ENCODE results near the gene KLHL8. TPM values are rescaled to one million over a fixed set of nuclear protein-coding genes. Genes with fewer than 3 reads are reported as not detected.

The KLHL8 gene
- total RNA-seq, 1 experiment from 2014 or later, result 24.2 TPM

DNA sequence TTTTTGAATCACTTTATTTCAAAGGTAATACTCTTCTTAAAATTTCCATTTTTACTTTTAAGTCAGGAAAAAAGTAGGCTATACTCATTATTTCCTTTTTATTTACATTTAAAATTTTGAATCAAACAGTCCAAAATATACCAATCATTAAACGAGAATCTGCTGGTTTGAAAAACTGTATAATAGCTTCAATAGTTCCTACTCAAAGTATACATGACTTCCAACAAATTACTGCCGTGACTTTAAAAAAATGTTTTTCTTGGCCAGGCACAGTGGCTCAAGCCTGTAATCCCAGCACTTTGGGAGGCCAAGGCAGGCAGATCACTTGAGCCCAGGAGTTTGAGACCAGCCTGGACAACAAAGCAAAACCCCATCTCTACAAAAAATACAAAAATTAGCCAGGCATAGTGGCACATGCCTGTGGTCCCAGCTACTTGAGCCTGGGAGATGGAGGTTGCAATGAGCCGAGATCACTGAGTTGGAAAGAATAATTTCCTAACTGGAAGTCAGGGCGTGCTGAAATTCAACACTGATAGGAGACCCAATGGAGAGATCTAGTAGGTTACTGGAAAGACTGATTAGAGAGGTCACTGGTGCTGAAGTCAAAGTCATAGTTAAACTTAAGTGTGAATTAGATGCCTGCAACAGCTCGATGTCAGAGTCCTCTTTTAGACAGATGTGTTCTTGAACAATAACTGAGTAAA is 9.0 kb downstream of the KLHL8 start:
- RAD21 ChIA-PET (ENCODE audit: low non-redundant PET in 1 of 2, low total read pairs in 2 of 2, uncharacterized antibody in 2 of 2, unreplicated experiment in 2 of 2), result no interaction called here
- H3K27ac ChIP-seq (ENCODE audit: low read depth, low read length), result no peak overlapping the region
- no peaks in the 10 kb centered on the region for H3K4me1 ChIP-seq (ENCODE audit: control insufficient read depth in 1 of 2, insufficient read depth in 2 of 2, low read length in 2 of 2)
- DNase-seq (ENCODE audit: low read depth, low spot score) (no peak), ATAC-seq (no peak)
- H3K9ac ChIP-seq (ENCODE audit: low read length), result no peak overlapping the region
- peaks cover 84% of the 10 kb centered on the region for H3K79me2 ChIP-seq (ENCODE audit: insufficient read depth, low read length)
- no peak overlapping the region for H3K4me2 ChIP-seq (ENCODE audit: low read length)
- no TSS peak for BruUV-seq (replicated peaks)
- TF ChIP-seq, protein P1, sequence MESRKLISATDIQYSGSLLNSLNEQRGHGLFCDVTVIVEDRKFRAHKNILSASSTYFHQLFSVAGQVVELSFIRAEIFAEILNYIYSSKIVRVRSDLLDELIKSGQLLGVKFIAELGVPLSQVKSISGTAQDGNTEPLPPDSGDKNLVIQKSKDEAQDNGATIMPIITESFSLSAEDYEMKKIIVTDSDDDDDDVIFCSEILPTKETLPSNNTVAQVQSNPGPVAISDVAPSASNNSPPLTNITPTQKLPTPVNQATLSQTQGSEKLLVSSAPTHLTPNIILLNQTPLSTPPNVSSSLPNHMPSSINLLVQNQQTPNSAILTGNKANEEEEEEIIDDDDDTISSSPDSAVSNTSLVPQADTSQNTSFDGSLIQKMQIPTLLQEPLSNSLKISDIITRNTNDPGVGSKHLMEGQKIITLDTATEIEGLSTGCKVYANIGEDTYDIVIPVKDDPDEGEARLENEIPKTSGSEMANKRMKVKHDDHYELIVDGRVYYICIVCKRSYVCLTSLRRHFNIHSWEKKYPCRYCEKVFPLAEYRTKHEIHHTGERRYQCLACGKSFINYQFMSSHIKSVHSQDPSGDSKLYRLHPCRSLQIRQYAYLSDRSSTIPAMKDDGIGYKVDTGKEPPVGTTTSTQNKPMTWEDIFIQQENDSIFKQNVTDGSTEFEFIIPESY (IDR thresholded peaks at IDR 0.05; ENCODE audit: extremely low read depth, insufficient replicate concordance, low read length), result no peak
- TF ChIP-seq, protein P2, sequence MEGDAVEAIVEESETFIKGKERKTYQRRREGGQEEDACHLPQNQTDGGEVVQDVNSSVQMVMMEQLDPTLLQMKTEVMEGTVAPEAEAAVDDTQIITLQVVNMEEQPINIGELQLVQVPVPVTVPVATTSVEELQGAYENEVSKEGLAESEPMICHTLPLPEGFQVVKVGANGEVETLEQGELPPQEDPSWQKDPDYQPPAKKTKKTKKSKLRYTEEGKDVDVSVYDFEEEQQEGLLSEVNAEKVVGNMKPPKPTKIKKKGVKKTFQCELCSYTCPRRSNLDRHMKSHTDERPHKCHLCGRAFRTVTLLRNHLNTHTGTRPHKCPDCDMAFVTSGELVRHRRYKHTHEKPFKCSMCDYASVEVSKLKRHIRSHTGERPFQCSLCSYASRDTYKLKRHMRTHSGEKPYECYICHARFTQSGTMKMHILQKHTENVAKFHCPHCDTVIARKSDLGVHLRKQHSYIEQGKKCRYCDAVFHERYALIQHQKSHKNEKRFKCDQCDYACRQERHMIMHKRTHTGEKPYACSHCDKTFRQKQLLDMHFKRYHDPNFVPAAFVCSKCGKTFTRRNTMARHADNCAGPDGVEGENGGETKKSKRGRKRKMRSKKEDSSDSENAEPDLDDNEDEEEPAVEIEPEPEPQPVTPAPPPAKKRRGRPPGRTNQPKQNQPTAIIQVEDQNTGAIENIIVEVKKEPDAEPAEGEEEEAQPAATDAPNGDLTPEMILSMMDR (IDR thresholded peaks at IDR 0.05 in 2 of 3, conservative IDR thresholded peaks at IDR 0.05 in 1 of 3; ENCODE audit: borderline replicate concordance in 1 of 3, insufficient read depth in 1 of 3, low read depth in 2 of 3, low read length in 2 of 3), result no peak
- TF ChIP-seq TCF7L2 (IDR thresholded peaks at IDR 0.05; ENCODE audit: borderline replicate concordance, extremely low read depth, insufficient read depth, insufficient read length) (no peak), POLR2A (IDR thresholded peaks at IDR 0.05; ENCODE audit: borderline replicate concordance, extremely low read depth, insufficient read depth, insufficient read length) (no peak), SP1 (IDR thresholded peaks at IDR 0.05; ENCODE audit: low read depth) (no peak), ZNF274 (IDR thresholded peaks at IDR 0.05; ENCODE audit: low read depth, low read length) (no peak), RAD21 (IDR thresholded peaks at IDR 0.05; ENCODE audit: low read depth) (no peak), CEBPB (IDR thresholded peaks at IDR 0.05; ENCODE audit: low read depth) (no peak)
- H3K9me2 ChIP-seq (ENCODE audit: insufficient read depth), result no peaks in the 10 kb centered on the region
- H3K9me3 ChIP-seq (ENCODE audit: control insufficient read depth in 1 of 2, insufficient read depth in 1 of 2, low read depth in 1 of 2, low read length in 2 of 2), result no peaks in the 10 kb centered on the region
- CTCF ChIA-PET, result no interaction called here
- no peak overlapping the region for H3K4me3 ChIP-seq (replicated peaks in 1 of 2; ENCODE audit: low read depth in 1 of 2, low read length in 2 of 2)
- POLR2A ChIA-PET, result no interaction called here
- H3K27me3 ChIP-seq (ENCODE audit: insufficient read depth, low read length), result no peaks in the 10 kb centered on the region
- no peak overlapping the region for H2AFZ ChIP-seq (ENCODE audit: low read depth, low read length, poor library complexity, severe bottlenecking)
- no peaks in the 10 kb centered on the region for H4K20me1 ChIP-seq (ENCODE audit: insufficient read depth)
- no peaks in the 10 kb centered on the region for H3K36me3 ChIP-seq (ENCODE audit: control insufficient read depth in 1 of 2, insufficient read depth in 2 of 2, low read length in 2 of 2)
- intact Hi-C loops (cut with micrococcal nuclease), result no loop called here

Measured in HCT116 (cell line).